Activated B cell treated with CpG ODN at 0.5 μM for 24 hours (primary cell): Measurements from ENCODE around the gene DHRSX. TPM values are rescaled to one million over a fixed set of nuclear protein-coding genes. Genes with fewer than 3 reads are reported as not detected.

Source experiments
- ATAC-seq: fragments of 200-7000 bp; cut with Tn5 transposase; one replicate; pipeline ENCODE4 v1.10.0; 2021; ENCODE audit warnings: low read depth, mild to moderate bottlenecking, moderate library complexity
- CTCF ChIA-PET: fragments of 350-600 bp; sonication (Branson Sonifier 250); formaldehyde crosslinking; loops from one replicate; lab custom pipeline; 2021; ENCODE audit warnings: antibody characterized with exemption; lab: Charles Lee
- POLR2A ChIA-PET: fragments of 350-600 bp; sonication (Branson Sonifier 250); formaldehyde crosslinking; loops from one replicate; lab custom pipeline; 2021; ENCODE audit warnings: antibody characterized with exemption; lab: Charles Lee
- DNase-seq: peaks from one replicate; pipeline ENCODE4 v3.0.0; 2022
- H3K27ac Mint-ChIP-seq: one replicate; pipeline ENCODE4 v1.8.0; 2020; ENCODE audit warnings: mixed read lengths
- H3K27me3 Mint-ChIP-seq: one replicate; pipeline ENCODE4 v1.8.0; 2021; ENCODE audit warnings: mixed read lengths
- H3K36me3 Mint-ChIP-seq: one replicate; pipeline ENCODE4 v1.8.0; 2021; ENCODE audit warnings: low read depth, mixed read lengths
- H3K4me1 Mint-ChIP-seq: one replicate; pipeline ENCODE4 v1.8.0; 2021; ENCODE audit warnings: mixed read lengths
- H3K4me3 Mint-ChIP-seq: one replicate; pipeline ENCODE4 v1.8.0; 2020; ENCODE audit warnings: mild to moderate bottlenecking, mixed read lengths
- H3K9me3 Mint-ChIP-seq: one replicate; pipeline ENCODE4 v1.8.0; 2020; ENCODE audit warnings: mixed read lengths
- intact Hi-C: fragments of 100-400 bp; cut with micrococcal nuclease; formaldehyde crosslinking; loops from one replicate; pipeline ENCODE4 v1.15.1; 2024
- total RNA-seq: library from RNA; stranded (reverse); gene quantifications from 2 replicates; pipeline ENCODE4 v1.2.3, GENCODE V29; 2022
- TF ChIP-seq, protein P1 (sequence below): fragments of 200-600 bp; IDR thresholded peaks from one replicate; pipeline ENCODE4 v1.8.0; 2022; ENCODE audit warnings: antibody characterized with exemption, mild to moderate bottlenecking

The DHRSX gene
- total RNA-seq, 1 donor from 2014 or later = 28.3 TPM

DNA sequence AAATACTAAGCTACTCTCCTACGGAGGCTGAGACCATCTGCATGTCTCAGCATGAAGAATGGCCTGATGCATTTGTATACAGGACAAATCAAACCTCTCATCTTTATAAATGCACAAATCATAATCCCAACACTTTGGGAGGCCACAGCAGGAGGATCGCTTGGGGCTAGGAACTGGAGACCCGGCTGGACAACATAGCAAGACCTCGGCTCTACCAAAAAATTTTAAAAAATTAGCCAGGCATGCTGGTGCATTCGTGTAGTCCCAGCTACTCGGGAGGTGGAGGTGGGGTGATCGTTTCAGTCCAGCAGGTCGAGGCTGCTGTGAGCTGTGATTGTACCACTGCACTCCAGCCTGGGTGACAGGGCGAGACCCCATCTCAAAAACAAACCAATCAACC lies 262.8 kb downstream of the DHRSX start:
- Mint-ChIP-seq H3K4me1 (peaks cover 12% of the 10 kb centered on the region), H3K27ac (no peak overlapping the region), H3K36me3 (peaks cover 63% of the 10 kb centered on the region), H3K4me3 (no peak overlapping the region), H3K27me3 (no peaks in the 10 kb centered on the region), H3K9me3 (no peaks in the 10 kb centered on the region)
- DNase-seq (no peak), ATAC-seq (no peak)
- TF ChIP-seq, protein P1, sequence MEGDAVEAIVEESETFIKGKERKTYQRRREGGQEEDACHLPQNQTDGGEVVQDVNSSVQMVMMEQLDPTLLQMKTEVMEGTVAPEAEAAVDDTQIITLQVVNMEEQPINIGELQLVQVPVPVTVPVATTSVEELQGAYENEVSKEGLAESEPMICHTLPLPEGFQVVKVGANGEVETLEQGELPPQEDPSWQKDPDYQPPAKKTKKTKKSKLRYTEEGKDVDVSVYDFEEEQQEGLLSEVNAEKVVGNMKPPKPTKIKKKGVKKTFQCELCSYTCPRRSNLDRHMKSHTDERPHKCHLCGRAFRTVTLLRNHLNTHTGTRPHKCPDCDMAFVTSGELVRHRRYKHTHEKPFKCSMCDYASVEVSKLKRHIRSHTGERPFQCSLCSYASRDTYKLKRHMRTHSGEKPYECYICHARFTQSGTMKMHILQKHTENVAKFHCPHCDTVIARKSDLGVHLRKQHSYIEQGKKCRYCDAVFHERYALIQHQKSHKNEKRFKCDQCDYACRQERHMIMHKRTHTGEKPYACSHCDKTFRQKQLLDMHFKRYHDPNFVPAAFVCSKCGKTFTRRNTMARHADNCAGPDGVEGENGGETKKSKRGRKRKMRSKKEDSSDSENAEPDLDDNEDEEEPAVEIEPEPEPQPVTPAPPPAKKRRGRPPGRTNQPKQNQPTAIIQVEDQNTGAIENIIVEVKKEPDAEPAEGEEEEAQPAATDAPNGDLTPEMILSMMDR = no peak
- intact Hi-C loops = no loop called here
- ChIA-PET POLR2A (no interaction called here), CTCF (no interaction called here)

DNA sequence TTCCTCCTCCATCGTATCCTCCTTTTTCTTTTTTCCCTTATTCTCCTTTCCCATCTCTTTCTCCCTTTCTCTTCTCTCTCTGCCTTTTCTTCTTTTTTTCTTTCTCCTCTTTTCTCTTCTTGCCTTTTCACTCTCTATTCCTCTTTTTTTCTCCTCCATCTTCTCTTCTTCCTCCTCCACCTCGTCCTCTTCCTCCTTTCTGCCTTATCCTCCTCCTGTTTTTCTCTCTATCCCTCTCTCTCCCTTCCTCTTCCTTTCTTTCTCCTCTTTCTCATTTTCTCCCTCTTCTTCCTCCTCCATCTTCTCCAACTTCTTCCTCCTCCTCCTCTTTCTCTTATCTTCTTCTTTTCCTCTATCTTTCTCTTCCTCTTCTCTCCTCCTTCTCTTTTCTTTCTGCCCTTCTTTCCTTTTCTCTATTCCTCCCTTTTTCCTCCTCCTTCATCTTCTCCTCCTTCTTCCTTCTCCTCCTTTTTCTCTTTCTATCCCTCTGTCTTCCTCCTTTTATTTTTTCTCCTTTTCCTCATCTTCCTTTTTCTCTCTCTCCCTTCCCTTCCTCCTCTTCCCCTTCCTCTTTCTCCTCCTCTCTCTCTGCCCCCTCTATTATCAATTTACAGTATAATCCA lies 269.1 kb downstream of the DHRSX start:
- peaks cover 49% of the 10 kb centered on the region for H3K36me3 Mint-ChIP-seq

DNA sequence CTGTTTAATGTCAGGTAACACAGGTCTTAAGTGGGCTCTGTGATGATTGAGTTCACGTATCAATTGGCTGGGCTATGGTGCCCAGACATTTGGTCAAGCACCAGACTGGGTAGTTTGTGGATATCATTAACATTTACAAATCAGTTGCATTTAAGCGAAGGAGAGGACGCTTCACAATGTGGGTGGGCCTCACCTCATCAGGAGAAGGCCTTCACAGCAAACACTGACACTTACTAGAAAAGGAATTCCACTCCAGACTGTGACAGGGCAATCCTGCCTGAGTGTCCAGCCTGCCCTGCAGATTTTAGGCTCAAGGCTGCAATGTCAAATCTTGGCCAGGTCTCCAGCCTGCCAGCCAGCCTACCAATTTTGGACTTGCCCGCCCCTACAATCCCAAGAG lies 270.3 kb downstream of the DHRSX start:
- Mint-ChIP-seq H3K9me3 (peaks cover 16% of the 10 kb centered on the region), H3K36me3 (peaks cover 51% of the 10 kb centered on the region), H3K4me3 (no peak overlapping the region), H3K4me1 (peaks cover 13% of the 10 kb centered on the region), H3K27me3 (no peaks in the 10 kb centered on the region), H3K27ac (no peak overlapping the region)
- TF ChIP-seq, protein P1 = no peak
- ATAC-seq (no peak), DNase-seq (no peak)
- intact Hi-C loops = no loop called here
- CTCF ChIA-PET = no interaction called here
- POLR2A ChIA-PET = no interaction called here

More for the DNA sequence above, 269.1 kb downstream of the DHRSX start:
- no peaks in the 10 kb centered on the region for H3K27me3 Mint-ChIP-seq
- POLR2A ChIA-PET = no interaction called here
- intact Hi-C loops = no loop called here
- no peak overlapping the region for H3K4me3 Mint-ChIP-seq
- ATAC-seq = no peak
- TF ChIP-seq, protein P1 = no peak
- peaks cover 16% of the 10 kb centered on the region for H3K9me3 Mint-ChIP-seq
- CTCF ChIA-PET = no interaction called here
- H3K27ac Mint-ChIP-seq = no peak overlapping the region
- no peak for DNase-seq
- peaks cover 13% of the 10 kb centered on the region for H3K4me1 Mint-ChIP-seq

DNA sequence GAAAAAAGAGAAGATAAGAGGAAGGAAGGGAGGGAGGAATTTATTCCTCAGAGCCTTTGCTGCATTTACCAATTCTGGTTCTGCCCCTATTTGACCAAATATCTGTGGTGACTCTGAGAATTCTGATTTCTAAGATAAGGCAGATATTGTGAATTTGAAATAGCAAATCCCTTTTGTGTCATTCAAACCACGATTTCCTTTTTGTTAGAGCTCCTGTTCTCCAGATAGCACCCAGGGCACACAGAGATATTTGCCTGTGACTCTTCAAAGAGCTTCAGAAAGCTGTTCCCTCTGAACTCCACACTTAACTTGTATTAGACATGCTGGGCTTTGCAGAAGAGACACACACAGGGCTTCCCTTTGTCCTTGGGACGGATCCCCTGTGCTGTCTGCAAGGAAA lies 272.2 kb downstream of the DHRSX start:
- Mint-ChIP-seq H3K27me3 (no peaks in the 10 kb centered on the region), H3K4me3 (no peak overlapping the region), H3K9me3 (peaks cover 21% of the 10 kb centered on the region), H3K27ac (no peak overlapping the region), H3K4me1 (peaks cover 6% of the 10 kb centered on the region), H3K36me3 (peaks cover 59% of the 10 kb centered on the region)
- ATAC-seq (no peak), DNase-seq (no peak)
- POLR2A ChIA-PET = no interaction called here
- intact Hi-C loops = no loop called here
- TF ChIP-seq, protein P1 = no peak
- CTCF ChIA-PET = no interaction called here

DNA sequence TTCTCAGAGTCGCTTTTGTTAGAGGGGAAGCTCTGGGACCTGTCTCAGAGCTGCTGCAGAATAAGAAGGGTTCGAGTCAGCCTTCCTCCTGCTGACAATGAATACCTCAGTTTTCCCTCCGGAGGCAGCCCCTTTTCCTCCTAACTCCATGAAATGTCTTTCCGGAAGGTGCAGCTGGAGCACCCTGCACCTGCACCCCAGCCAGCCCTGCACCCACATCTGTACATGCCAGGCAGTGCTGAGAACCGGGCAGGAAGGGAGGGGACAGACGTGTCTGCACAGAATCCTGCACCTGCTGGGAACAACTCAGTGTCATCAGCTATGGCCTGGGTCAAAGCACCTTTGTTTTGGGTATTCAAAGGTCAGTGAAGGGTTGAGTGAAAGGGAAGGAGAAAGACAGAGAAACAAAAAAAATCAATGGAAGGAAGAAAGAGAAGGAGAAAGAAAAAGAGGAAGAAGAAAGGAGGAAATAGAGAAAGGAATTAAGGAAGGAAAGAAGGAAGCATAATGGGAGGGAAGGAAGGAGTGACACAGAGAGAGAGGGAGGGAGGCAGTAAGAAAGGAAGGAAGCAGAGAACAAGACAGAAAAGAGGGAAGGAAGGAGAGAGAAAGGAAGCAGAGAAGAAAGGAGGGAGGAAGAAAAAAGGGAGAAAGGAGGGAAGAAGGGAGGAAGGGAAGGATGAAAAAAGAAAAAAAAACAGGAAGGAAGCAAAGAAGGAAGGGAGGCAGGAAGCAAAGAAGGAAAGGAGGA lies 273.7 kb downstream of the DHRSX start:
- Mint-ChIP-seq H3K36me3 (peaks cover 68% of the 10 kb centered on the region), H3K4me1 (no peaks in the 10 kb centered on the region), H3K27ac (no peak overlapping the region), H3K27me3 (no peaks in the 10 kb centered on the region), H3K9me3 (peaks cover 32% of the 10 kb centered on the region), H3K4me3 (no peak overlapping the region)
- intact Hi-C loops = no loop called here
- no peak for ATAC-seq
- no peak for DNase-seq
- CTCF ChIA-PET = no interaction called here
- TF ChIP-seq, protein P1 = no peak
- POLR2A ChIA-PET = no interaction called here
